CD4-positive, CD25-positive, alpha-beta regulatory T cell (primary cell): Measurements from ENCODE around the gene SNRPF. TPM values are rescaled to one million over a fixed set of nuclear protein-coding genes. Genes with fewer than 3 reads are reported as not detected.
"Not testable (repeated sequence)": the region's sequence is repeated elsewhere in the genome, so short reads cannot be mapped to it uniquely, and the experiment has no call there.

Experiments used
- ATAC-seq, 2 donors: fragments of 150-1000 bp; cut with Tn5 transposase; one replicate each; pipeline ENCODE4 v1.10.0; 2021; ENCODE audit warnings: low read depth in 2 of 2, moderate number of reproducible peaks in 2 of 2, moderate library complexity in 1 of 2
- DNase-seq, 3 donors: peaks; one replicate each; pipeline versions ENCODE4 v3.0.0 to v3.0.0-alpha.2; 2012 to 2022; ENCODE audit warnings: mixed read lengths in 1 of 3
- H3K27ac ChIP-seq: one replicate; pipeline ENCODE4 v1.7.0; 2013; ENCODE audit warnings: mild to moderate bottlenecking, low read length; ENCODE audit not compliant: insufficient read depth, poor library complexity, severe bottlenecking
- H3K27me3 ChIP-seq: one replicate; pipeline ENCODE4 v1.7.0; 2013; ENCODE audit warnings: low read length; ENCODE audit not compliant: control insufficient read depth, insufficient read depth
- H3K36me3 ChIP-seq: one replicate; pipeline ENCODE4 v1.7.0; 2013; ENCODE audit warnings: mild to moderate bottlenecking, low read length, moderate library complexity; ENCODE audit not compliant: control insufficient read depth, insufficient read depth
- H3K4me1 ChIP-seq: 2 replicates; pipeline ENCODE4 v1.7.0; 2013; ENCODE audit warnings: mild to moderate bottlenecking, low read length; ENCODE audit not compliant: insufficient read depth, control insufficient read depth, poor library complexity, severe bottlenecking
- H3K4me3 ChIP-seq: one replicate; pipeline ENCODE4 v1.7.0; 2013; ENCODE audit warnings: low read depth, mild to moderate bottlenecking, low read length, moderate library complexity
- H3K9me3 ChIP-seq, 2 experiments: 1 replicate in 1 of 2; 2 replicates in 1 of 2; pipeline ENCODE4 v1.7.0; 2013; ENCODE audit warnings: low read length in 2 of 2, mild to moderate bottlenecking in 1 of 2, moderate library complexity in 1 of 2; ENCODE audit not compliant: control insufficient read depth in 2 of 2
- H3K27ac Mint-ChIP-seq, 3 donors: one replicate each; pipeline ENCODE4 v1.8.0; 2020 to 2022; ENCODE audit warnings: mild to moderate bottlenecking in 3 of 3, mixed read lengths in 3 of 3, moderate library complexity in 2 of 3
- H3K27me3 Mint-ChIP-seq: one replicate; pipeline ENCODE4 v1.8.0; 2022; ENCODE audit warnings: mild to moderate bottlenecking, mixed read lengths
- H3K36me3 Mint-ChIP-seq: one replicate; pipeline ENCODE4 v1.8.0; 2020; ENCODE audit warnings: mixed read lengths
- H3K4me1 Mint-ChIP-seq, 4 donors: one replicate each; pipeline ENCODE4 v1.8.0; 2020 to 2022; ENCODE audit warnings: mixed read lengths in 4 of 4, mild to moderate bottlenecking in 1 of 4
- H3K4me3 Mint-ChIP-seq, 4 donors: one replicate each; pipeline ENCODE4 v1.8.0; 2020 to 2022; ENCODE audit warnings: mild to moderate bottlenecking in 4 of 4, mixed read lengths in 4 of 4, moderate library complexity in 3 of 4
- H3K9me3 Mint-ChIP-seq, 7 donors: one replicate each; pipeline ENCODE4 v1.8.0; 2020 to 2022; ENCODE audit warnings: mixed read lengths in 7 of 7, mild to moderate bottlenecking in 3 of 7, moderate library complexity in 2 of 7
- polyA plus RNA-seq, 4 donors: library from polyadenylated mRNA; unstranded; fragments of 300-500 nt; fragmentation: Illumina TruSeq; gene quantifications; one replicate each; pipeline ENCODE4 v1.2.3, GENCODE V29; 2021
- total RNA-seq: library from RNA; stranded (reverse); gene quantifications from one replicate; pipeline ENCODE4 v1.2.3, GENCODE V29; 2022

The SNRPF gene
- total RNA-seq, result 22.4 TPM
- 10 to 100 TPM; 45.1 to 61.1 (median 48.3) TPM for polyA plus RNA-seq

DNA sequence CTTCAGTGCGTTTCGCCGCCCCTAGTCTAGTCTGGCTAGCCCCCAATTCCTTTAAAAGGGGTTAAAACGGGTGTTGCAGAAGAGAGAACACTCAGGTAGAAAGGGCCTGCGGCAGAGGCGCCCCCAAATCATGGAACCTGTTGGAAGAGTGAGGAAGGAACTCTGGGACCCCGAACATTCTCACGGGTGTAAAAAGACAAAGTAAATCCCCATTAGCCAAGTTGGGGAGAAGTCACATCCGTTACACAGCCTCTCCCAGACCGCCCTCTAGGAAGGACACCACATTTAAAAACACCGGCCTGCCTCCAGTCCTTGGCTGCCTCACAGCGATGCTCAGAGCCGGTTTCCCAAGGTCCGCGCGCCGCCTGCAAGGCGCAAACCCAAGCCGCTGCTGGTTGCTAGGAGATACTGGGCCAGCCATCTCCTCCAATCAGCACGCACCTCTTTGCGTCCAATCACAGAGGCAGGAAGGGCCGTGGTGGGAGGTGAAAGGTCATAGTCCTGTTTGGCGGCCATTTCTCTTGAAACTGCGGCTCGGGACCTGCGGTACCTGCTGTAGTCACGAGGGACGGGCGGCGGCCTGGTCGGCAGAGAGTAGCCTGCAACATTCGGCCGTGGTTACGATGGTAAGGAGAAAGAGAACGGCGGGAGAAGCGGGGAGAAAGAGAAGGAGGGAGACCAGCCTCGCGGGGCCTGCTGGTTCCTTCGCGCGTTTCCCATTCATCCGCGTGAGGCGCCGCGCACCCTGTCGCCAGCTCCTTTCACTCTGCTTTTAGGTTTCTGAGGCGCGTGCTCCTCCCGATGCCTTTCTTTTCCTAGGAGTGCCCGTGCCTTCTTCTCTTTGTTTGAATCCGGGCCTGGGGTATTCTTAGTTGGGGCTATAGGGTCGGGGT, at the start of gene SNRPF:
TSS of gene SNRPF (plus strand) at position 502 of the 893 bp plus-strand sequence. CDS start at position 624, 122 bp downstream.
- no peaks in the 10 kb centered on the region for H3K9me3 ChIP-seq
- H3K4me1 Mint-ChIP-seq, result peaks cover 0 to 20% (median 13%) of the 10 kb centered on the region in 4 donors
- H3K27me3 ChIP-seq, result no peaks in the 10 kb centered on the region
- H3K4me3 Mint-ChIP-seq, result no peak within 1 kb of the TSS
- peaks cover 22% of the 10 kb centered on the region for H3K36me3 Mint-ChIP-seq
- H3K27ac Mint-ChIP-seq, result no peak within 1 kb of the TSS
- peaks cover 25% of the 10 kb centered on the region for H3K36me3 ChIP-seq
- peak; percentile 91 to 96 (median 94) for DNase-seq
- H3K9me3 Mint-ChIP-seq, result no peaks in the 10 kb centered on the region
- ATAC-seq, result peak; percentile 96
- peaks cover 26% of the 10 kb centered on the region for H3K27me3 Mint-ChIP-seq
- H3K4me3 ChIP-seq, result peak within 1 kb of the TSS; percentile 96
- peak within 1 kb of the TSS; percentile 87 for H3K27ac ChIP-seq
- H3K4me1 ChIP-seq, result peaks cover 26% of the 10 kb centered on the region

GRCh38 chr12:95809000-95809680, 49.6 kb upstream of the SNRPF start:
- H3K4me3 Mint-ChIP-seq, result no peak overlapping the region
- H3K36me3 Mint-ChIP-seq, result no peaks in the 10 kb centered on the region
- H3K36me3 ChIP-seq, result no peaks in the 10 kb centered on the region
- DNase-seq, result no peak
- no peak overlapping the region for H3K27ac ChIP-seq
- H3K4me1 Mint-ChIP-seq, result no peaks in the 10 kb centered on the region
- H3K27me3 ChIP-seq, result peaks cover 5% of the 10 kb centered on the region
- H3K9me3 Mint-ChIP-seq, result peaks cover 0 to 3% (median 0%) of the 10 kb centered on the region in 7 donors
- no peak for ATAC-seq
- H3K27me3 Mint-ChIP-seq, result peaks cover 31% of the 10 kb centered on the region
- H3K4me1 ChIP-seq, result no peaks in the 10 kb centered on the region
- H3K9me3 ChIP-seq, result no peaks in the 10 kb centered on the region
- no peak overlapping the region for H3K4me3 ChIP-seq
- H3K27ac Mint-ChIP-seq, result no peak overlapping the region

GRCh38 chr12:95810411-95810810, 48.3 kb upstream of the SNRPF start:
- Histone ChIP-seq H3K27ac (no peak overlapping the region), H3K36me3 (no peaks in the 10 kb centered on the region), H3K9me3 (no peaks in the 10 kb centered on the region), H3K4me1 (no peaks in the 10 kb centered on the region), H3K4me3 (no peak overlapping the region), H3K27me3 (peaks cover 7% of the 10 kb centered on the region)
- ATAC-seq, result no peak
- peaks cover 42% of the 10 kb centered on the region for H3K27me3 Mint-ChIP-seq
- no peak for DNase-seq
- H3K27ac Mint-ChIP-seq, result no peak overlapping the region
- peaks cover 0 to 3% (median 0%) of the 10 kb centered on the region in 7 donors for H3K9me3 Mint-ChIP-seq
- H3K4me1 Mint-ChIP-seq, result no peaks in the 10 kb centered on the region
- H3K4me3 Mint-ChIP-seq, result no peak overlapping the region
- H3K36me3 Mint-ChIP-seq, result no peaks in the 10 kb centered on the region

GRCh38 chr12:95812155-95812554, 46.6 kb upstream of the SNRPF start:
- H3K9me3 Mint-ChIP-seq, H3K27ac ChIP-seq, DNase-seq, H3K27me3 ChIP-seq, H3K27ac Mint-ChIP-seq, H3K4me1 ChIP-seq, H3K4me3 Mint-ChIP-seq, ATAC-seq, H3K36me3 Mint-ChIP-seq, H3K4me3 ChIP-seq, H3K9me3 ChIP-seq, H3K4me1 Mint-ChIP-seq, H3K36me3 ChIP-seq: not testable (repeated sequence)
- peaks cover 49% of the 10 kb centered on the region for H3K27me3 Mint-ChIP-seq

- no peaks in the 10 kb centered on the region for H3K4me1 ChIP-seq
- H3K27me3 Mint-ChIP-seq, result peaks cover 53% of the 10 kb centered on the region
Measured at GRCh38 chr12:95815632-95816212, 43.0 kb upstream of the SNRPF start.

GRCh38 chr12:95820096-95820703, 38.6 kb upstream of the SNRPF start:
- H3K9me3 ChIP-seq, result no peaks in the 10 kb centered on the region
- H3K4me1 Mint-ChIP-seq, result no peaks in the 10 kb centered on the region
- H3K4me1 ChIP-seq, result no peaks in the 10 kb centered on the region
- peaks cover 6% of the 10 kb centered on the region for H3K27me3 ChIP-seq
- ATAC-seq, result no peak
- H3K9me3 Mint-ChIP-seq, result peaks cover 0 to 2% (median 0%) of the 10 kb centered on the region in 7 donors
- no peaks in the 10 kb centered on the region for H3K36me3 ChIP-seq
- H3K27ac ChIP-seq, result no peak overlapping the region
- no peak for DNase-seq
- H3K4me3 ChIP-seq, result no peak overlapping the region
- peaks cover 51% of the 10 kb centered on the region for H3K27me3 Mint-ChIP-seq
- H3K27ac Mint-ChIP-seq, result no peak overlapping the region
- no peak overlapping the region for H3K4me3 Mint-ChIP-seq
- H3K36me3 Mint-ChIP-seq, result no peaks in the 10 kb centered on the region

More at GRCh38 chr12:95815632-95816212, 43.0 kb upstream of the SNRPF start:
- Histone ChIP-seq H3K27me3 (peaks cover 11% of the 10 kb centered on the region), H3K9me3 (no peaks in the 10 kb centered on the region), H3K4me3 (no peak overlapping the region), H3K27ac (no peak overlapping the region), H3K36me3 (no peaks in the 10 kb centered on the region)
- Mint-ChIP-seq H3K36me3 (no peaks in the 10 kb centered on the region), H3K27ac (no peak overlapping the region), H3K4me1 (no peaks in the 10 kb centered on the region), H3K4me3 (no peak overlapping the region), H3K9me3 (peaks cover 0 to 1% (median 0%) of the 10 kb centered on the region in 7 donors)
- ATAC-seq (no peak), DNase-seq (no peak)

DNA sequence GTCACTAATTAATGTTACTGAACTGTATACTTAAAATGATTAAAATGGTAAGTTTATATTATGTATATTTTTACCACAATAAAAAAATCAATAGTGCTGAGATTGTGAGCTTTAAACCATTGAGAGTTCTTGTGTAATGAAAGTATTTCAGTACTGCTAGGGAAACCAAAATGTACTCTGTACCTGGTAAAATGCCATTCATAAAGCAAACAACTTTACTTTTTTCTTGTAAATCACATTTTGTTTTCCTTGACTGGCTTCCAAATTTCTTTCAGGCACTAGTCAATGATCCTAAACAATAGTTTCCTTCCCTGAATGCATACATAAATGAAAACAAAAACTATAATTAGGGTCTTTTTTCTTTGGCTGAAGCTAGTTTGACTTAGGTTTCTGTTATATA, 29.4 kb upstream of the SNRPF start:
- Mint-ChIP-seq H3K36me3 (no peaks in the 10 kb centered on the region), H3K27me3 (peaks cover 25% of the 10 kb centered on the region), H3K9me3 (peaks cover 0 to 2% (median 0%) of the 10 kb centered on the region in 7 donors), H3K4me1 (peaks cover 0 to 2% (median 0%) of the 10 kb centered on the region in 4 donors), H3K4me3 (no peak overlapping the region), H3K27ac (no peak overlapping the region)
- ATAC-seq, result no peak
- no peaks in the 10 kb centered on the region for H3K9me3 ChIP-seq
- H3K4me3 ChIP-seq, result no peak overlapping the region
- no peaks in the 10 kb centered on the region for H3K4me1 ChIP-seq
- no peak overlapping the region for H3K27ac ChIP-seq
- no peak for DNase-seq
- H3K27me3 ChIP-seq, result peaks cover 11% of the 10 kb centered on the region
- no peaks in the 10 kb centered on the region for H3K36me3 ChIP-seq
